GM21619 (cell line): Measurements from ENCODE around the gene PVRIG.
"Not testable (repeated sequence)": the region's sequence is repeated elsewhere in the genome, so short reads cannot be mapped to it uniquely, and the experiment has no call there.

Experiments used
- ATAC-seq: cut with Tn5 transposase; IDR thresholded peaks from one replicate; pipeline ENCODE4 v1.9.1; 2021; ENCODE audit not compliant: unreplicated experiment

Gene PVRIG

GRCh38 chr7:100219801-100220585 is at the start of gene PVRIG:
Gene PVRIG, plus strand, starts transcription at chr7:100219949. Its CDS starts 22 bp downstream, at chr7:100219971.
- not testable (repeated sequence) for ATAC-seq

GRCh38 chr7:100170101-100170897 is 49.5 kb upstream of the PVRIG start:
- no peak for ATAC-seq

GRCh38 chr7:100171087-100171681 is 48.6 kb upstream of the PVRIG start:
- ATAC-seq = no peak

GRCh38 chr7:100171840-100172239 is 47.9 kb upstream of the PVRIG start:
- ATAC-seq = no peak

- no peak for ATAC-seq
Measured at GRCh38 chr7:100173806-100174495, 45.8 kb upstream of the PVRIG start.

GRCh38 chr7:100174582-100174981 is 45.2 kb upstream of the PVRIG start:
- ATAC-seq = no peak

GRCh38 chr7:100175296-100175935 is 44.3 kb upstream of the PVRIG start:
- no peak for ATAC-seq

- no peak for ATAC-seq
Measured at GRCh38 chr7:100176096-100177044, 43.4 kb upstream of the PVRIG start.

GRCh38 chr7:100177045-100178001 is 42.4 kb upstream of the PVRIG start, which contains the start of the genes GPC2 and STAG3:
Gene GPC2, minus strand, starts transcription at chr7:100177381. Its CDS starts 182 bp downstream, at chr7:100177199.
Gene STAG3, plus strand, starts transcription at chr7:100177918. Its CDS starts 2,639 bp downstream, at chr7:100180557.
- peak; percentile 87 for ATAC-seq

GRCh38 chr7:100180084-100180483 is 39.7 kb upstream of the PVRIG start:
- ATAC-seq = not testable (repeated sequence)

- ATAC-seq = not testable (repeated sequence)
Measured at GRCh38 chr7:100182616-100183015, 37.1 kb upstream of the PVRIG start.

GRCh38 chr7:100183090-100183489 is 36.7 kb upstream of the PVRIG start:
- ATAC-seq = not testable (repeated sequence)

- no peak for ATAC-seq
Measured at GRCh38 chr7:100185726-100186125, 34.0 kb upstream of the PVRIG start.

- no peak for ATAC-seq
Measured at GRCh38 chr7:100189061-100189460, 30.7 kb upstream of the PVRIG start.

- peak; percentile 55 for ATAC-seq
Measured at GRCh38 chr7:100190048-100190711, 29.6 kb upstream of the PVRIG start.

- ATAC-seq = no peak
Measured at GRCh38 chr7:100191775-100192174, 28.0 kb upstream of the PVRIG start.

- not testable (repeated sequence) for ATAC-seq
Measured at GRCh38 chr7:100192281-100192862, 27.4 kb upstream of the PVRIG start.
